GM18870 (cell line): ENCODE measurements around the gene NKAIN4.

Experiments
- ATAC-seq: cut with Tn5 transposase; IDR thresholded peaks from one replicate; pipeline ENCODE4 v1.9.1; 2021; ENCODE audit warnings: moderate library complexity; ENCODE audit not compliant: unreplicated experiment

NKAIN4 gene

DNA sequence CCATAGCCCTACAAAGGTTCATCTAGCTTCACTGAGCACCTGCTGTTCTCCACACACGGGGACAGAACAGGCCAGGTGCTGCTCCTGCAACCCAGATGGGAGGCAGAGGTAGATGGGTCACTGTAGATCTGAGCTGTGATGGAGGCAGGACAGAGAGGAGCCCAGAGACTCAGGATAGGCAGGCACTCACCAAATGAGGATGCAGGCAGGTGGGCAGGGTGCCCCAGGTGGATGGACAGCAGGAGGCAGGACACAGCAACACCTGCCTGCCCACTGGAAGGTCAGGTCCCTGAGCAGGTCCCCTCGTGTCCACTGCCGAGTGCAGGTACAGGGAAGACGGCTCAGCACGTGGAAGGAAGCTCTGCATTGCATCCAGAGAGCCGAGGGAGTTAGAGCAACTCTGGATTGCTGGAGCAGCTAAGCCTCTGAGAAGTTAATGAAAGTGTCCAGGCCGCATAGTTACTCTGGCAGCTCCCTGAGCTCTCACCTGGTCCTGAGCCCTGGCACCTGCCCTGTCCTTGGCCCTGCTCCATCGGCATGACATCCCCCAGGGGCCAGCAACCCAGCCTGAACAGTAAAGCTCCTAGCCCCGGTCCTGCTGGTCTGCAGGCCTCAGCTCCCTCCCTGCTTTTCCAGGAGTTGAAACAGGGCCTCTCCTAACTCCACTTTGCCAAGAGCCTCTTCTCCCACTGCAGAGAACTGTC, 33.4 kb downstream of the NKAIN4 start:
- no peak for ATAC-seq

DNA sequence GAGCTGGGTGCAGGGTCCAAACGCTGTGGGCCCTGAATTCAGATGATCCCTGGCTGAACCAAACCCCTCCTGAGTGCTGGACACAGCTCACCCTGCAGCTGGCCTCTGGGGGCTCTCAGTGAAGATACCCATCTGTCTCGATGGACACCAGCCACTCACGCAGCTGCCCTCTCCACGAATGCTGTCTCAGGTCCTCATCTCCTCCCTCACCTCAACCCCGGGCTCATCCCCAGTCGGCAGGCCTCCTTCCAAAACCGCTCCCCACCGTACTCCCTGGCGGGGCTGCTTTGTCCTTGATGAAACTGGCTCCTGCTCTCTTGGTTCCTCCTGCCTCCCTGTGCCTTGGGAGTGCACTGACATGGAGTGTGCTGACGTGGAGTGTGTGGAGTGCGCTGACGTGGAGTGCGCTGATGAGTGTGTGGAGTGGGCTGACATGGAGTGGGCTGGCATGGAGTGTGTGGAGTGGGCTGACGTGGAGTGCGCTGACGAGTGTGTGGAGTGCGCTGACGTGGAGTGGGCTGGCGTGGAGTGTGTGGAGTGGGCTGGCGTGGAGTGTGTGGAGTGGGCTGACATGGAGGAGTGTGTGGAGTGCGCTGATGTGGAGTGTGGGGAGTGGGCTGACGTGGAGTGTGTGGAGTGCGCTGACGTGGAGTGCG, 34.3 kb downstream of the NKAIN4 start:
- ATAC-seq = no peak

DNA sequence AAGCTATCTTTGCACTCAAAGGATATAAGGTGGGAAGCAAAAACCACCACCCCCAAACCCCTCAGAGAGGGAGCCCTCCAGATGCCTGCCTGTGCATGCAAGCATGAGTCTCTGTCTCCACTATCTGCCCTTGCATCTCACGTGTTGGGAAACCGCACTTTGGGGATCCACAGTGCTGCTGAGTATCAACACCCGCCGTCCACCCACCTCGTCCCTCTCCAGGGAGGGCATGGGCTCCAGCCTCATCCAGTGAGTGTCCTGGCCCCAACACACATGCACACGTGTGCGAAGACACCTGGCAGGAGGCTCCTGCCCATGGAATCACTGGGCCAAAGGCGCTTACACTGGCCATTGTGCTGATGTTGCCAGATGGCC, 34.8 kb downstream of the NKAIN4 start:
- ATAC-seq = no peak

DNA sequence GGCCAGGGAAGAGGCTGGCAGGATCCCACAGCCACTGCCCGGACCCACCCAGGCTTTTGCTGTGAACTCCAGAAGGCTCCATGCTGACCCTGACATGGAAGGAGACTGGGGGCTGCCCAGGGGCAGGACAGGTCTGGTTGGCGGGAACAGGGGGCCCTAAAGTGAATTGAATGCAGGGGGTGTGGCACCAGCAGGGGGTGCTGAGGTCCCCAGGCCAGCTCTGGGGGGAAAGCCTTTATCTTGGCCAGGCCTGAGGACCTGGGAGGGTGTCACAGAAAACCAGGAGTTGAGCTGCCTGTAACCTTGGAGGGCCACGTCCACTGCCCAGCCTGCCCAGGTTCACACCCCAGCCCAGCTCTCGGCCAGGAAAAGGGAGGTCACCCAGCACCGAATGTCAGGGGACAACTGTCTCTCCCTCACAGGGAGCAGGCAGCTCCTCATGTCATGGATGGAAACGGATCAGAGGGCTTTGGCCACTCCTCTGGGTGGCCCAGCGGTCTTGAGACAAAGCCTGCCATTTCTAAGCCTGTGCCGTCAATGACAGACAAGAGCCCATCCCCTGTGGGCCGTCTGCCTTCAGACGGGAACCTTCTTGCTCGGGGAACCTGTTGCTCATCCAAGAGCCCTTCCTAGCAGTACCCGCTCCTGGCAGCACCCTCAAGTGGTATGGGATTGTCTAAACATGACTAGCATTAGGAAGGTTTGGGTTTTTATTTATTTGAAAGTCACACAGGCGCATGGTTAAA, 35.4 kb downstream of the NKAIN4 start:
- ATAC-seq = no peak

DNA sequence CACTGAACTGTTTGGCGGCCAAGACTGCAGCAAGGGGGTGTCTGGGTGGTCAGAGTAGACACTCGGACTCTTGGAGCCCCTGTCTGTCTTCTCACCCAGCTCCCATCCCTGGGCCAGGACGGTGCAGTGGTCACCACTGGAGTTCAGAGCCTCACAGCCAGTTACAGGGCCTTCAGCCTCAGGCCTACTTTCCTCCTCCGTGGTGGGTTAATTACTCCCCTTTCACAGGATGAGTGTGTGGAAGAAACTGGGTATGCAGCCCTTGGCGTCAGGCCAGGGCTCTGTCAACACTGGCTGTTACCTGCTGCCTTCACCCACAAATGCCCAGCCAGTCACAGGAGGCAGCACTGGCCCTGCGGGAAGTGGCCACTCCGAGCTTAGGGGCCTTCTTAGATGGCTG, 36.6 kb downstream of the NKAIN4 start:
- no peak for ATAC-seq

DNA sequence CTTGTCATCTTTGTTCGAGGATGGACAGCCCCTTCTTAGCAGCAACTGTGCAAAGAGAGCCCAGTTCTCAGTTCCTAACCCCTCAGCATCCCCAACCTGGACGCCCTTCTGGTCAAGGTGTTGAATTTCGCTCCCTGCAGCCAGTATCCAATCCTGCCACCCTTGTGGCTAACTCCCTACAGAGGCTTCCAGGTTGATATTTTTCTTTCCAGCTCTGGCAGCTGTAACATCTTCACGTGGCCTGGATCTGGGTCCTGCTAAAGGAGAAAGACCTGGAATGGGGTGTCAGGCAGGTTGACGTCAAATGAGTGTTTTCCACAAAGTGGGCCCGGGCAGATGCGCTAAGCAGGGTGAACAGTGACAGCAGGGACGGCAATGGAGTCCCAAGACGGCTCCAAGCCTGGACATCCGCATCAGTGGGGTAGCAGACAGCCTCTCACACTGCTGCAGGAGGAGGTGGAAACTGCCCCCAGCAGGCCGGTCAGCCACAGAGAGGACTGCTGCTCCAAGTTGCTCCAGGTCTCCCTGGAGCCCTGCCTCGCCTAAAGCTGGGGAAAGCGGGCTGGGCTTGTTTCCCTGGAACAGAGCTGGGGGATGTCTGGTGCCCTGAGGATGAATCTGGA, 37.3 kb downstream of the NKAIN4 start:
- no peak for ATAC-seq

DNA sequence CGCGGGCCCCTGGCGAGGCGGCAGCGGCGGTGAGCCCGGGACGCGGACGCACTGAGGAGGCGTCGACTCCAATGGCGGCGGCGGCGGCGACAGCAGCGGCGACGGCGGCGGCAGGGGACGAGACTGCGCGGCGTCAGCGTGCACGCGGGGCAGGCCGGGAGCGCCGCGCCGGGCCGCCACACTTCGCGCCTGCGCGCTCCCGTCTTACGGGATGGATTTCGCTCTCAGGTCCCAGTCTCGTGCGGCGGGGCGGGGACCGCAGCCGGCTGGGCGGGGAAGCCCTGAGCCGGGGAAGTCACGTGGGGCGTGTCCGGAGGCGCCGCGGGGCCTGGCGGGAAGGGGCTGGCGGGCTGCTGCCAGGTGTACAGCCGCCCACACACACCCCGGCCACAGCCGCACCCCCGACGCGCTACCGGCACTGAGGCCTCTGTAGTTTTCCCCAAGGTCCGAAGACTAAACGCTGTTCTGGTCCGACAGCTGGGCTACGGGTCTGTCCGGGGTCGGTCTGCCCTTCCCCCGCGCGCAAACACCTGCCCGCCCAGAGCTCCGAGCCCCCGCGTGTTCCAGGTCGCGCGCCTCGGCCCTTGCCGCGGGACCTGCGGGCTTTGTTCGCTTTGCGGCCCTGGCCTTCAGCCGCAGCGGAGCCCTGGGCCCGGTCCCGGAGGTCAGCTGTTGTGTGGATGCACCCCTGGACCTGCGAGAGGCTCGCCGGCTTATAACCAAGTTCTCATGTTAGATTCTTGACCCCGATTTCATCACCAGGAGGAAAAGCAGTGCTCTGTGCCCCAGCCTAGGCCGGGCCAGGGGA, 38.0 kb downstream of the NKAIN4 start, which contains the start of gene YTHDF1:
YTHDF1 (minus strand) TSS at position 91 of the 808 bp plus-strand sequence. CDS start 239 bp downstream, outside the sequence.
- ATAC-seq = peak; percentile 81

DNA sequence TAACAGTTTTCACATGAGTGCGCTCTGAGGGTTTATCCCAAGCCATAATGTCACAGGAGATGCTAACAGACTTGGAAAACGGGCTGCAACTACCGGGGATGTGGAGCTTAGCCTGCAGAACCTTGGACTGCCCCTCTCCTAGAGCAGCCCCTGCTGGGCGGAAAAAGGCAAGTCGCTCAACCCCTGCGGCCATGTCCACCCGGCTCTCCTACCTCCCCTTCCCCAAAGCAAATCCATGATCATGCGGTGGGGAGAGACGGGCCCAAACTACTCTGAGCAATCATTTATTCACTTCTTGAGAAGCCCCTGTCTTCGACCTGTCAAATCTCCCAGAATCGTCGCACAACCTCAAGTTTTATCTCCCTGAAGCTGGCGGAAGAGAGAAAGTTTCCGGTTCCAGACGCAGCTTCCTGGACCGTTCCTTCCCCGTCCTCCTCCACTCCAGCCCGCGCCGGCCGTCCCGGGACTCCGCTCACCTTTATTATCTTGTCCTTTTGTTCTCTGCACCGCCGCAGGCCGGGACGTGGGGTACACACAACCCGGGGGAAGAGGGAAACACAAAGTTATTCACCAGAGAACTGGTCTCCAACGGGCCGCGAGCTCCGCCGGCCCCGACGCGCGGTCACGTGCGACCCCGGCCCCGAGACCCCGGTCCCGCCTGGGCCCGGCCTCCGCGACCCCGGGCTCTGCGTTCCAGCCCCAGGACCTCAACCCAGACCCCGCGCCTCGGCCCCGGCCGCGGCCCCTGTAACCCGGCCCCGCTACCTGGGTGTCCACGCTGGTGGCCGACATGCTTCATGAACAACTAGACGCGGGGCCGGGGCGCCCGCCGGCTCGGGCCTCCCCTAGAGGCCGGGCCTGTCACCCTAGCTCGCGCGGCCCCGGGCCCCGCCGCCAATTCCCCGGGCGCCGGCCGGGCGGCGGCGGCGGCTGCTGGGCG, 38.9 kb downstream of the NKAIN4 start:
- ATAC-seq = peak; percentile 2

DNA sequence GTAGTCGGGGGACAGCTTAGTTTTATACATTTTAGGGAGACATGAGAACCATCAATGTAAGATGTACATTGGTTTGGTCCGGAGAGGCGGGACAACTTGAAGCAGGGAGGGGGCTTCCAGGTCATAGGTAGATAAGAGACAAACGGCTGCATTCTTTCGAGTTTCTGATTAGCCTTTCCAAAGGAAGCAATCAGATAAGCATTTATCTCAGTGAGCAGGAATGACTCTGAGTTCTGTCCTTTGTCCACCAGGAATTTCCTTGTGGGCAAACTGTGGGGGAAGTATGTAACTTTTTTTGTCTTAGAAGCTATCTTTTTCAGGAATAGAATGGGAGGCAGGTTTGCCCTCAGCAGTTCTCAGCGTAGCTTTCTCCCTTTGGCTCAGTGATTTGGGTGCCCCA, 39.7 kb downstream of the NKAIN4 start:
- ATAC-seq = no peak

DNA sequence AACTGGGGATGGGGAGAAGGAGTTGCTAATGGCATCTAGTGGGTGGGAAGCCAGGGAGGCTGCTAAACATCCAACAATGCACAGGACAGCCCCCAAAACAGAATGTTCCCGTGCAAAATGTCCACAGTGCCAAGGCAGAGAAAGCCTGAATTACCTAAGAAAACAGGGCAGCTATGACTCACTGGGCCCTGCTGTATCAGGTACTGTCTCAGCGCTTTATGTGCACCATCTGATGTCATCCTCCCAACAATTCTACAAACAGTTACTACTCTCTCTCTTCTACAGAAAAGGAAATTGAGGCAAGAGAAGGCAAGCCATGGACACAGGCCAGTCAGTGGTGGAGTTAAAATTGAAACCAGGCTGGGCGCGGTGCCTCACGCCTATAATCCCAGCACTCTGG, 41.5 kb downstream of the NKAIN4 start:
- ATAC-seq = no peak

DNA sequence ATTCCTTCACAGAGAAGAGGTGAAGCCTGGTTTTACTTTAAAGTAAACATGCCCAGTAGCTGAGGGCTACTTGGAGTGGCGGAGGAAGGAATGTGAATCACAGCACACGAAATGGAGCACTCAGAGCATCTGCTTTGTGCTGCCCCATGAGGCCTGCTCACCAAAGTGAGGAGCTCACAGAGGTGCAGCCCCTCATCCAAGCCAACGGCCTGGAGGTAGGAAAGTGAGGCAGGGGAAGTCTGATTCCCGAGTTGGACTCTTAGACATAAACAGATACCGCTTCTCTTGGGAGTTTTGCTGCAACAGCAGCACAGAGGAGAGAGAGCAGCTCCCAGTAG, 41.9 kb downstream of the NKAIN4 start:
- no peak for ATAC-seq

DNA sequence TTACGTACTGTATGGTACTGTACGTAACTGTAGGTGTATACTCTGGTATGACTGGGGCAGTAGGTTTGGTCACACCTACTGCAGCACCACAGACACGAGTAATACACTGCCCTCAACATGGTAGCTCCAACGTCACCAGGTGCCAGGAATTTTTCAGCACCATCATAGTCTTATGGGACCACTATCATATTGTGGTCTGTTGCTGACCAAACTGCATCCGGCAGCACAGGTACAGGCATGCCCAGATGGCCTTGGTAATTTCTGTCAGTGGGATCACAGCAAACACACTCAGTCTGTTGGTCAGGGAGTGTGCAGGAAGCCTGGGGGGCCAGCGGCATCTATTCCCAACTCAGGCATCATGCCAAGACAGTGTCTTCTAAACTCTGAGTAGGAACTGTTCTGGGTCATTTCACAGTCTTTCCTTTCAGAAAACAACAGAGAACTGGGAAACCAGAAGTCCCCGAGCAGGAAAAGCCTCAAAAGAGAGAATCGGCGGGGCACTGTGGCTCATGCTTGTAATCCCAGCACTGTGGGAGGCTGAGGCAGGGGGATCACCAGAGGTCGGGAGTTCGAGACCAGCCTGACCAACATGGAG, 44.2 kb downstream of the NKAIN4 start:
- no peak for ATAC-seq

DNA sequence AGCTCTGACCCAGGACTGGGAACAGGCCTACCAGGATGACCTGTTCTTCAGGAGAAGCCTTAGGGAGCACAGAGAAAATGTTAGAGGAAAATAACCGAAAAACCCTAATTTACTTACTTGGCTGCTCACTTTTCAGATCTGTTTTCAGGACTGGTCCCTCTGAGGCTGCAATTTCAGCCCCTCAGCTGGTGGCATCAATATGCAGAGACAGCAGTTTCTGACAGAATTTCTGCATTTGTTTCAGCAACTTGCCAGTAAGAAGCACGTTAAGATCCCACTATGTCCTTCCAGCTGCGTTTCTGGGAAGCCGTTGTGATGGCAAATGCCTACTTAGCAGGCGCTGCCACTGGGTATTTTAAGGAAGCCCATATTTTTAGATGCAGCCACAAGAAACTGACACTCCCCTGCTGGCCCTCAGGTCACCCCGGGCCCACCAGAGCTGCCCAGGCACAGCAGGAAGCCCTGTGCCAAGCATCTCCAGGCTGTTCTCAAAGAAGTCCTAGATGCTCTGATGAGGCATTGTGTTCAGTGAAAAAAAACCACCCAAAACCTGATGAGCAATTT, 45.8 kb downstream of the NKAIN4 start:
- no peak for ATAC-seq

DNA sequence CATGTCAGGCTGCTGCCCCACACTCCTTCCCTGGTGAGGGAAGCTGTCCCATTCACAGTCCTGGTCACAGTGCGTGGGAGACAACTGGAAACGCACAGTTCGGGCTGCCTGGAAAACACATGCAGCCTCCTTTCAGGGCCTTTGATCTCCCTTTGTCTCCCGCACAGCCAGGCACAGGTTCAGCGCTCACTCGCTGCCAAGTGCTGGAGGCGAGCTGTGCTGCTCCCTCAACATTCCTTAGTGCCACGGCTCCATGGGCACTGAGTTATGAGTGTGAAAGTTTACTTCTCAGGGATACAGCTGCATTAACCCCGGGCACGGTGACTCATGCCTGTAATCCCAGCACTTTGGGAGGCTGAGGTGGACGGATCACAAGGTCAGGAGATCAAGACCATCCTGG, 47.4 kb downstream of the NKAIN4 start:
- ATAC-seq = no peak

DNA sequence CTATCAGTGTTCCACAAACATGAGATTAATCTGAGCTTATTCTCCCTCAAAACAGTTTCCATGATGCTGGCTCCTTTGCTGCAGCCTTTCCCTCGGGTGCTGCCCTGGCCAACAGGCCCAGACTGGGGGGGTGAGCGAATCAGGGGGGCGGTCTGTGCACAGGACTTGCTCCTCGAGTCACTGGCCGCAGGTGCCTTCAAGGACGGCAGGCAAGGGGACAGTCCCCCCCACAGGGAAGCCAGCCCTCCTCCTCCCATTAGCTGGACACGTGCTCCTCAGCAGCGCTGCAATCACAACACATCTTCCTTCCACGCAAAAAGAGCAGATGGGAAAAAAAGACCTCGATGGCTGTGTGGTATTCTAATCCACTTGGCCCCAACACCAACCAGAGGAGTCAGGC, 48.4 kb downstream of the NKAIN4 start:
- no peak for ATAC-seq

DNA sequence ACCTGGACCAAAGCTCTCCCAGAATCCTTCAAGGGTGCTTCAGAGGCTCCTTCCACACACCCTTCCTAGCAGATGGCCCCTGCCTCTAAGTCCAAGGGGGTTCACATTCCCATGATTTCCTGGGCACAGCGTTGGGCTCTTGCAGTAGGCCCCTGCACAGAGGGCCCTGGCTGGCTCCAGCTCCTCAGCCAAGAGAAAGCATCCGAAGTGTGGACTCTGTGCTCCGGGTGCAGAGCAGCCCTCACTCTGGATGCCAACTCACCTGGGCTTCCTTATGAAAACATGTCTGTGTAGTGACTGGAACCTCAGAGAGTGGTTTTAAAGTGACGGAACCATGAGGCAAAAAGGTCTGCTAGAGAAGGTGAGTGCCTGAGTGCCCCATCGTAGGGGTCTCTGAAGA, 49.9 kb downstream of the NKAIN4 start:
- no peak for ATAC-seq

DNA sequence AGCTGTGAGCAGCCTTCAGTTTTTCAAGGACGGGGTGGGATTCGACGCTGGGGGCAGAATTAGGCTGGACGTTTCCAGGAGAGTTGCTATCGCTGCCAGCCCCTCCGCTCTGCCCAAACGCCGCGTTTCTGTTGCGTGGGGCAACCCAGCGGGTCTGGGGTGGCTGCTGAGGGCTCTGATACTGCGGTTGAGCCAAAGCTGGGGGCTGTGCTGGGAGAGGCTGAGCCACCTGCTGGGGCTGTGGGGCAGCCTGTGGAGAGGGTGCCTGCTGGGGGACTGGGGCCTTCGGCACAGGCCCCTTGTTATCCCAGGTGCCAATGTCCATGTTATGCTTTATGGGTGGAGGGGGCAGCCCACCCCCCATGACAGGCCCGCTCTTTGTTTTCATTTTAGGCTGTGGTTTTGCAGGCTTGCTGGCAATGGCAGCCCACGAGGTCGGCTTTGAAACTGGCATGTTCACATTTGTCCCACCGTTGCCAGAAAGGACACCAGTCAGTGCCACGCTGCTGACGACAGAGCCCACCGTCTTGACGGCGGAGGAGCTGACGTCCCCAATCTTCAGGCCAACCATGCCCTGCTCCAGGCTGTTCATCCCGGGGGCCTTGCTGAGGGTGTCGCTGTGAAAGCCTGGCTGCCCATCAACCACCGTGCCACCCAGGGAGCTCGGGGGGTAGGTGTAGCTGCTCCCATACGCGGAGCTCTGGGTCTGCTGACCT, 51.3 kb downstream of the NKAIN4 start:
- no peak for ATAC-seq

DNA sequence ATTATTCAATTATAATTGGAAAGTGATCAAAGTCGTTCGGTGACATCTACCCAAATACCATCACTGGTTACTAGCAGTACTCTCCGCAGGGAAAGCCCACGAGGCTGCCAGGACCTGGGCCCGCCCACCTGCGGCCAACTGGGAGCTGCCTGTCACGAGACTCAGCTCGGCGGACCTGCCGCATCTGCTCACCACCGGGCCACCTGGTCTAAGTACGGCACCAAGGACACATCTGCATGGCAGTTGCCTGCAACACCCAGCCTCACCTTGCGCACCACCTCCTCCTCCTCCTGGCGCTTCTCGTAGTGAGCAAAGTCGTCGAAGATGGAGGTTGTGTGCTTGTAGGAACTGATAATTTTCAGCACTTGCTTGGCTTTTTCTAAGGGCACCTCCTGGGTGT, 52.2 kb downstream of the NKAIN4 start:
- no peak for ATAC-seq
